ENCODE data around the gene ZWILCH.
"Not testable (repeated sequence)": the region's sequence is repeated elsewhere in the genome, so short reads cannot be mapped to it uniquely, and the experiment has no call there.

ZWILCH gene

GRCh38 chr15:66489179-66489791, 15.8 kb upstream of the ZWILCH start:
- no peak for DNase-seq

- DNase-seq, result no peak
Observed at GRCh38 chr15:66491846-66492245, 13.3 kb upstream of the ZWILCH start.

- no peak for DNase-seq
Observed at GRCh38 chr15:66494262-66494661, 10.9 kb upstream of the ZWILCH start.

GRCh38 chr15:66496951-66497501, 8.1 kb upstream of the ZWILCH start:
- DNase-seq, result no peak

- DNase-seq, result peak; percentile 88 to 94
Observed at GRCh38 chr15:66497502-66498455, 7.3 kb upstream of the ZWILCH start, which contains the start of gene SNAPC5. TSS of gene SNAPC5 (minus strand) at chr15:66497762. CDS start at chr15:66497731, 31 bp downstream.

GRCh38 chr15:66498501-66499386, 6.4 kb upstream of the ZWILCH start:
- peak in 1 of 2 experiments; percentile 42 for DNase-seq

GRCh38 chr15:66500346-66500745, 4.8 kb upstream of the ZWILCH start:
- DNase-seq, result not testable (repeated sequence)

- no peak for DNase-seq
Observed at GRCh38 chr15:66502491-66502890, 2.6 kb upstream of the ZWILCH start.

GRCh38 chr15:66503041-66503648, 2.0 kb upstream of the ZWILCH start:
- not testable (repeated sequence) for DNase-seq

GRCh38 chr15:66503780-66504562, 1.2 kb upstream of the ZWILCH start:
- DNase-seq, result no peak

GRCh38 chr15:66505430-66505811, 295 bp downstream of the ZWILCH start:
- DNase-seq, result peak in 1 of 2 experiments; percentile 57

GRCh38 chr15:66505818-66506217, 692 bp downstream of the ZWILCH start:
- DNase-seq, result no peak

GRCh38 chr15:66508293-66508883, 3.3 kb downstream of the ZWILCH start:
- no peak for DNase-seq

GRCh38 chr15:66514586-66514985, 9.5 kb downstream of the ZWILCH start:
- no peak for DNase-seq

GRCh38 chr15:66515901-66516322, 10.8 kb downstream of the ZWILCH start:
- DNase-seq, result no peak

- no peak for DNase-seq
Observed at GRCh38 chr15:66523926-66524325, 18.8 kb downstream of the ZWILCH start.

- no peak for DNase-seq
Observed at GRCh38 chr15:66524838-66525237, 19.7 kb downstream of the ZWILCH start.

GRCh38 chr15:66535056-66535455, 29.9 kb downstream of the ZWILCH start:
- no peak for DNase-seq

- DNase-seq, result no peak
Observed at GRCh38 chr15:66542896-66543295, 37.8 kb downstream of the ZWILCH start.

- no peak for DNase-seq
Observed at GRCh38 chr15:66545255-66545654, 40.1 kb downstream of the ZWILCH start.

GRCh38 chr15:66555685-66556084, 50.6 kb downstream of the ZWILCH start:
- no peak for DNase-seq

Measured in NCI-H524 (cell line).